HG02852 (cell line): Measurements from ENCODE around the gene PPT2.

Source experiments
- ATAC-seq: cut with Tn5 transposase; IDR thresholded peaks from one replicate; pipeline ENCODE4 v1.9.1; 2021; ENCODE audit warnings: mild to moderate bottlenecking, moderate library complexity; ENCODE audit not compliant: unreplicated experiment

The PPT2 gene

DNA sequence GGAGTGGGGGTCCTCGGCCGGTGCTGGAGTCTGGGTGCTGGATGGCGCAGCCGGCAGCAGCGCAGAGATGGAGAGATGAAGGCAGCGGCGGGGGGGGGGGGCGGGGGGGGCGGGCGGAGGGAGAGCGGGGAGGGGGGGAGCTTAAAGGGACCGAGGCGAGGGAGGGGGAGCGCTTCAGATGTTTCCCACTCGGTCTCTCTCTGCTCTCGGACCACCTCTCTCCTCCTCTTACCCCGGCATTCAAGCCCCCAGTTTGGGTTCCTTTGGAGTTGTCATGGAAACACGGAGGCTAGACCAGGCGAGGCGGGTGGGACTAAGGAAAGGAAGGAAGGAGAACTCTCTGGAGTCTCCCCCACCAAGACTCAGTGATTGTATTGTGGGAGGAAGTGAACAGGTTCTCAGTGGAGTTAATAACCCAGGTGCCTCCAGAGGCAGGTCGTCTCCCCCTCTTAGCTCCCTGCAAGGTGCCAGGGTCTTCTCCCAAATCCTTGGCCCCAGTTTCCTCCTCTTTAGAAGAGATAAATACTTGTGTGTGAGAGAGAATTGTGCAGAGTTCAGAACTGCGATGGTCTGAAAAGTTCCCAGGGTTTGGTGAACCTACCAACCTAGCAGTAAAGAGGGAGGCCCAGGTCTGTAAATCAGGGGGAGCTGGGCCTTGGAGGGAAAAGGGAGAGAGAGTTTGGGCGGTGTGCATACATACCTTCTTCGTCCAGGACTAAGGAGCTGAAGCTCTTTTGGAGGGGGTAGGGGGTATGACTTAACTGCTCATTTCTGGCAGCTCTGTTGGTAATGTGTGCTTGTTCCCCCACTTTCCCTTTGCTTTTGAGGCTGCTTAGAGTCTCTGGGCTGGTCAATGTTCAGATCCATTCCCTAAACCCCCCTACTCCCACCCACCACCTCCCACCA, 1.8 kb upstream of the PPT2 start, which contains the start of gene PRRT1:
Gene PRRT1, minus strand, starts transcription at position 77 of the 906 bp plus-strand sequence. CDS start 112 bp downstream, outside the sequence.
- ATAC-seq, result no peak

DNA sequence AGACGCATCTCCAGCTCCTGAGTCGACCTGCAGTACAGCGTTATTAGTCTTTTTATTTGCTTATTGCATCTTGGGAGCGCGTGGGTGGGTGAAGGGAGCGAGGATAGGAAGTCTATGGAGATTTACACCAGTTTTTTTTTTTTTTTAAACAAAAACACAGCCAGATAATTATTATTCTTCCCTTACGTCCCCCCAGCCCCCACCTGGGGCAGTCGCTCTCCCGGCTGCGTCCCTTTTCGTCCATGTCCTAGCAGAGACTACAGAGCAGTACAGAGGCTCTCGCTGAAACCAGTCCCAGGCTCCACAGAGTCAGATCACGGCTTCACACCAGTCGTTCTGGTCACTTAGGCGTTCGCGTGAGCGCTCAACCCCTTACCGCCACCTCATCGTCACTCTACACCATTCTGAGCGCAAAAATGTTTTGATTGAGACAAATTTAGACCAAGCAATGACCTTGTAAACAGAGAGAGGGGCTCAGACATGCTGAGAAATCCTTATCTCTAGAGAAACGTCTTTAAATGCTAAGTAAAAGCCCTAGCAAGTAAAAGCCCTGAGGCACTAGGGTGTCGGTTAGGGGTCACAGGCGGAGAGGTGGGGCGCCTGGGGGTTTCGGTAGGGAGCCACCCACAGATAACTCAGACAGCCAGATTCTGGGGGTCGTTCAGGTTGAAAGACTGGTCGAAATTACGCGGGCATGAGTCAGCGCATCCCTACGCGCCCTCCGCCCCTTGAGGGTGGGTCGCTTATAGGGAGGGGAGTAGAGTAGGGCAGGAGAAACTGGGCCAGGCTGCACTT, 975 bp upstream of the PPT2 start:
- ATAC-seq, result no peak

DNA sequence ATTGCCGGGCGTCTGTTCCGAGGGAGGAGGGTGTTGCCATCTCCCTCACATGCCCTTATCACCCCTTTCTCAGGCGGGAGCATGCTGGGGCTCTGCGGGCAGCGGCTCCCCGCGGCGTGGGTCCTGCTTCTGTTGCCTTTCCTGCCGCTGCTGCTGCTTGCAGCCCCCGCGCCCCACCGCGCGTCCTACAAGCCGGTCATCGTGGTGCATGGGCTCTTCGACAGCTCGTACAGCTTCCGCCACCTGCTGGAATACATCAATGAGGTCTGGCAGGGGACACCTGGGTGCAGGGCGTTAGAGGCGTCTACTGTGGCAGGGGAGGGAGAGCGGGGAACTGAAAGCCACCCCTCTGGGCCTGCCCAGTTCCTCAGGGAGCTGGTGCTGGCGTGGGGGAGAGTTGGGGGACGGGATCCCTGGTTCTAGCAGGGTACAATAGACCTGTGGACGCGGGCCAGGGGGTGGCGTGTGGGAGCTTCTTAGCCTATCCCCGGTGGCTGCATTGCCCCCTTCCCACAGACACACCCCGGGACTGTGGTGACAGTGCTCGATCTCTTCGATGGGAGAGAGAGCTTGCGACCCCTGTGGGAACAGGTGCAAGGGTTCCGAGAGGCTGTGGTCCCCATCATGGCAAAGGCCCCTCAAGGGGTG, 697 bp downstream of the PPT2 start:
- no peak for ATAC-seq

DNA sequence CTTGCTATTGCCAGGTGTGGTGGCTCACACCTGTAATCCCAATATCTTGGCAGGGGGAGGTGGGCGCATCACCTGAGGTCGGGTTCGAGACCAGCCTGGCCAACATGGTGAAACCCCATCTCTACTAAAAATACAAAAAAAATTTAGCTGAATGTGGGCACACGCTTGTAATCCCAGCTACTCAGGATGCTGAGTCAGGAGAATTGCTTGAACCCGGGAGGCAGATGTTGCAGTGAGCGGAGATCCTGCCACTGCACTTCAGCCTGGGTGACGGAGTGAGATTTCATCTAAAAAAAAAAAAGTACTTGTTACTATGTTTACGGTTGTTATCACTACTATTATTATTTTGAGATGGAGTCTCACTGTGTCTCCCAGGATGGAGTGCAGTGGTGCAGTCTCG, 3.0 kb downstream of the PPT2 start:
- ATAC-seq, result no peak

DNA sequence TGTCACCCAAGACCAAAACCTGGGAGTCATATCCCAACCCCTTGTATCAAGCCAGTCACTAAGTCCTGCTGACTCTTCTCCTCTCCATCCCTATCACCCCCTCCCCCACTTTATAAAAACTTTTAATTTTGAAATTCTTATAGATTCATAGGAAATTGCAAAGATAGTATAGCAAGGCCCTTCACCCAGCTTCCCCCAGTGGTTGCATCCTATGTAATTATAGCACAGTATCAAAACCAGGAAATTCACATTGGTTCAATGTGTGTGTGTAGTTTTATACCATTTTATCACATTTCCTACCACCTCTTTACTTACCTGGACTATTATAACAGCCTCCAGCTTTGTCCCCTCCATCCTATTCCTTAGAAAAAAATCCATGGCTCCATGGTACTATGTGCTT, 4.1 kb downstream of the PPT2 start:
- ATAC-seq, result no peak

DNA sequence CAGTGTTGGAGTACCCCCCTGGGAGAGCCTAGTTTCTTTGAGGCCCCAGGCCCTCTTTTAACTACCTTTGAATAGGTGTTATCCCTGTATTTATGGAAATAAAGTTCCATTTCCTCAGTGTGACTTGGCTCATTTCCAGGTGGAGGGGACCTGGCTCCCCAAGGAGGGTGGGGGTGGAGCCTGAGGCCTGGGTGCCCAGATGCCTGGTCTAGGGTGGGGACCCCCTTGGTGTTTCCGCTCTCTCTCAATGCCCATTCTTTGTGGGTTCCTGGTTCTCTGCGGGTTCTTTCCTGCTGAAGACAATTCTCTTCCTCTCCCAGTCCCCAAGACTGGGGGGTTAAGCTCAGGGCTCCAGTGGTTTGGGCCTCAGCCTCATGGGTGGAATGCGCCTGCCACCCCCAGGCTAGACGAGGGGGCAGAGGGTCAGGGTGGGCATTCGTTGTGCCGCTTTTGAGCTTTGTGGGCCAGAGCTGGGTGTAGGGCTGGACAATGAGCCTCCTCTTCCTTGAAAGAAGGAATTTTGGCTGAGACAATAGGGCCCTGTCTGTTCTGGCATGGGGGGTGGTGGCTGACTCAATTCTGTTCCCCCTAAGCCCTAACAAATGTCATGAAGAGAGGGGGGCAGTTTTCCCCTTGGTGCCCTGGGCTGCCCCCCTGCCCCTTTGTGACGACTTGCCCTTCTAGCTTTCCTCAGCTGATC, 9.8 kb downstream of the PPT2 start:
- no peak for ATAC-seq

DNA sequence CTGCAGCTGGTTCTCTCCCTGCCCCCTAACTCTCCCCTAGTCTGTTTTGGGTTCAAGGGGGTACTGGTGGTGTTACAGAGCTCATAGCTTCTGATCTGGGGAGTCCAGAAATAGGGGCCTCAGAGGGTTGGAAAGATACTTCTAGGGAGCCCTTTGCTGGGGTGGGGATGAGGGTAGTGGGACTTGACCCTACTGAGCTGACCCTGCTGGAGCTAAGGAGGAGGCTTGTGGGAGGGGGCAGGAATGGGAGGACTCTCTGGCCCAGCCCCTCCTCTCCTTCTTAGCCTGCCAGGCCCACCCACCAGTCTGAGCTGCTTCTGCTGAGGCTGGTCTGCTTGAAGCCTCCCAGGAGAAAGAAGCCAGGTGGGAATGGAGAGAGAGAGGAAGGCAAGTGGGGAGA, 10.4 kb downstream of the PPT2 start, which contains the start of gene EGFL8:
Gene EGFL8, plus strand, starts transcription at position 301 of the 400 bp plus-strand sequence. CDS start 1,571 bp downstream, outside the sequence.
- ATAC-seq, result no peak

DNA sequence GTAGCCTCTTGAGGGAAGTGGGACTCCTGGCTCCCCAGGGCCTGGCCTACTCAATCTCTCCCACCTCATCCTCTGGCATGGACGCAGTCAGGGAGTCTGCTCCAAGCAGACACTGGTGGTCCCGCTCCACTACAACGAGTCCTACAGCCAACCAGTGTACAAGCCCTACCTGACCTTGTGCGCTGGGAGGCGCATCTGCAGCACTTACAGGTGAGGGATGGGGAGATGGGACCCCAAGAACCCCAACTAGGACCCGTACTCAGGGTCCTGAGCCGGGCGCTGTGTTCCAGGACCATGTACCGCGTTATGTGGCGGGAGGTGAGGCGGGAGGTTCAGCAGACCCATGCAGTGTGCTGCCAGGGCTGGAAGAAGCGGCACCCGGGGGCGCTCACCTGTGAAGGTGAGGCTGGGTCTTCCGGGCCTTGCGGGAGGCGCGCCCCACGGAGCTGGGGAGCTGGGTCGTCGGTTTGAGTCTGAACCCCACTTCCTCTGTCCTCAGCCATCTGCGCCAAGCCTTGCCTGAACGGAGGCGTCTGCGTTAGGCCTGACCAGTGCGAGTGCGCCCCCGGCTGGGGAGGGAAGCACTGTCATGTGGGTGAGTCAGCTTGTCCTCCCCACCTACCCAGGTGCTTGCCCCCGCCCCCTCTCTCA, 12.6 kb downstream of the PPT2 start:
- ATAC-seq, result no peak

DNA sequence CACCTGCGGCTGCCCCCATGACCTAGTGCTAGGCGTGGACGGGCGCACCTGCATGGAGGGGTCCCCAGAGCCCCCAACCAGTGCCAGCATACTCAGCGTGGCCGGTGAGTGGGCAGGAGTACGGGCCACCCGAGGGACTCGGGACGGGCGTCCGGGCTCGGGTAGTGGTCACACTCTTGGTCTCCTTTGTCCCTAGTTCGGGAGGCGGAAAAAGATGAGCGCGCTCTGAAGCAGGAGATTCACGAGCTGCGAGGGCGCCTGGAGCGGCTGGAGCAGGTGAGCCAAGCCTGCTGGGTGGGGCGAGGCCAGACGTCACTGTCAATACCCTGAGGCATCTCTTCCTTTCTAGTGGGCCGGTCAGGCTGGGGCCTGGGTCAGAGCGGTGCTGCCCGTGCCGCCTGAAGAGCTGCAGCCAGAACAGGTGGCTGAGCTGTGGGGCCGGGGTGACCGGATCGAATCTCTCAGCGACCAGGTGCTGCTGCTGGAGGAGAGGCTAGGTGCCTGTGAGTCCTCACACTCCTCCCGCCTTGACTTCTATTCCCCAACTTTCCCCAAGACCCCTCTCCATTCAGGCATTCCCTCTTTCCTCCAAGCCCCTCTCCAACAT, 13.3 kb downstream of the PPT2 start:
- ATAC-seq, result no peak

DNA sequence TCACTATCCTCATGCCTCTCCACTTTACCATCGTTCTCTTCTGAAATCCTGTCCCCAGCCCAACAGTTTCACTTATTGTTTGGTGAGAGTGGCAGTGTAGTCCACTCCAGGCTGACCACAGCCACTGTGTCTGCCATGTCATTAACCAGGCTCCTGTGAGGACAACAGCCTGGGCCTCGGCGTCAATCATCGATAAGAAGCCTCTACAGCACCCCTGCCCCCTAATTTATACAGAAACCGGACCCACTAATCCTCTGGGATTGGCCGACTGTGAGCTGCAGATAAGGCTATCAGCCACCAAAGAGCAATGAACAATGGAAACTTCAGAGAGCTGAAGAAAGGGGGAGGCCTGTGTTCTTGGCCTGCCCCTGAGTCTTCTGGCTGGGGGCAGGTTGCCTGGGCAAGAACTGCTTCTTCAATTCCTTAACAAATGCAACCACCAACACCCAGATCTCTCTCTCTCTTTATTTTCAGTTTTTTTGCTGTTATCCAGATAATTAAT, 13.9 kb downstream of the PPT2 start:
- ATAC-seq, result no peak

DNA sequence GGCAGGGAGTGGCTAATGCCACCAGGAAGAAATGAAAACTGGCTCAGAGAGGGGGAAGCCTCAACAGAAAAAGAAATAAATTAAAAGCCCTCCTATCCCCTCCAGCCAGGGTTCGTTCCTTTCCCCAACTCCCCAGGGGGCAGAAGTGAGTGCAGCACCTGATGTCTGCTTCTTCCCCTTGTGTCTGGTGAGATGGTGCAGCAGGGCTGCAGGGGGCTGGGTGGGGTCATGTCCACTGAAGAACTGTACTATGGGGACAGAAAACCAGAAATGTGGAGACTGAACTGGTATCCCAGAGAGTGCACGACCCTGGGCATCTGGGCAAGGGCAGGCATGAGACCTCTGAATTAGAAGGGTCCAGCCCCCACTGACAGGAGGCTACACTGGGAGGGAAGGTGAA, 14.4 kb downstream of the PPT2 start:
- ATAC-seq, result no peak

DNA sequence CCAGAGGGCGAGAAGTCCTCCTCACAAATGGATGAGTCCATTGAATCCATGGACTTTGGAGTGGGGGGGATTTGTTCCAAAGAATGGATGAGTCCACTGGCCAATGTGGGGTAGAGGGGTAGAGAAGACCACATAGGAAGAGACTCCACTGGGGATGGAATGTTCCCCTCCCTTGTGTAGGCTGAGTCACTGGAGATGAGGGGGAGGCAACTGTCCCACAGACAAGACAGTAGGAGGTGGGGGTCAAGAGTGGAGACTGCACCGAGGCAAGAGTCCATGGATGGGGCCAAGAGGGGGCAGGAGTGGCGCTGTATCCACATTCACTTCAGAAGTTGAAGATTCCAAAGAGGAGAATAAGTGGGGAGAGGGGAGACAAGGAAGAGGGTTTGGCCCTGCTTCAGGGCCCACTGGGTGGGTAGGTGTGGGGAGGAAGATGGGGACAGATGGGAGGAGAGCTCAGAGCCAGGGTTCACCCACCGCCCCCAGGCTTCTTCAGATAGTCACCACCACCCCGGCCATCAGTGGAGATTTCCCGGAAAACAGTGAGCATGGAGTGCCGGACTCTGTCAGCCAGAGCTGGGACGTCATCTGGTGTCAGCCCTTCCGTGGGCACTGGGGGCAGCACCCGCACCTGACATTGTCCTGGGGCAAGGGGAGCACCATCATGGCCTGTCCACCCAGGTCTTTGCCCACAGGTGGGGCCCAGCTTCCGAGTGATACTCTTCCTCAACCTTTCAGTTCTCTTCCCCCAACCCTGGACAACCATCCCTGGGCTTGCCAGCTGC, 15.1 kb downstream of the PPT2 start:
- no peak for ATAC-seq

DNA sequence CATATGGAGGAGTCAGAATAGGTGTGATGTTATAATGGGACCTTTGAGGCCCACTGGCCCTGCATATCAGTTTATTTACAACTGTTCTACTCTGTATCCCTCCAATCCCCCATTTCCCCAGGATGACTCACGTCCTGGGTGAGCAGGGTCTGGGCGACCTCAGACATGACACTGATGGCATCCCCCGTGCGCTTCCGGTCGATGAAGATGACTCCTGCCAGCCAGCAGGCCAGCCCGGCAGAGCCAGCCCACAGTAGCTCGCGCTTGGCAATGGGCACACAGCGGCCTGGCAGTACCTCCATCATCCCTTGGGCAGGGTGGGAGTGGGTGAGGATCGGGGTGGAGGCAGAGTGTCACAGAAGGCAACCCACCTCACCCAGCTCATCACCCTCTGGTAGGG, 16.4 kb downstream of the PPT2 start:
- ATAC-seq, result no peak

DNA sequence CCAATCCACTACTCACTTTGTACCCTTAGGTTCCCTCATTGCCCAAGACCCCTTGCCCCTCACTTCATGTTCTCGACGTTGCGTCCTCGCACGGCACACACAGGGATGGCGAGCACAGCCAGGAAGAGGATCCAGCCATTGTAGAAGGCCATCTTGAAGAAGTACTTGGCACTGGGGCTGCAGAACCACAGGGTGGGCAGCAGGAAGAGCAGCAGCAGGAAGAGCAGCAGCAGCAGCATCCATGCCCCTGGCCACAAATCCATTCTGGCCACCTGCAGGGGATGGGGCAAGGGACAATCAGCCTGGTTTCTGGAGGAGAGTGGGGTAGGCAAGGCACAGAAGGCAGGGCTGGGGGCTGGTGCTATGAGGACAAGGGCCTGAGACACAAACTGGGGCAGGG, 17.3 kb downstream of the PPT2 start:
- ATAC-seq, result no peak

DNA sequence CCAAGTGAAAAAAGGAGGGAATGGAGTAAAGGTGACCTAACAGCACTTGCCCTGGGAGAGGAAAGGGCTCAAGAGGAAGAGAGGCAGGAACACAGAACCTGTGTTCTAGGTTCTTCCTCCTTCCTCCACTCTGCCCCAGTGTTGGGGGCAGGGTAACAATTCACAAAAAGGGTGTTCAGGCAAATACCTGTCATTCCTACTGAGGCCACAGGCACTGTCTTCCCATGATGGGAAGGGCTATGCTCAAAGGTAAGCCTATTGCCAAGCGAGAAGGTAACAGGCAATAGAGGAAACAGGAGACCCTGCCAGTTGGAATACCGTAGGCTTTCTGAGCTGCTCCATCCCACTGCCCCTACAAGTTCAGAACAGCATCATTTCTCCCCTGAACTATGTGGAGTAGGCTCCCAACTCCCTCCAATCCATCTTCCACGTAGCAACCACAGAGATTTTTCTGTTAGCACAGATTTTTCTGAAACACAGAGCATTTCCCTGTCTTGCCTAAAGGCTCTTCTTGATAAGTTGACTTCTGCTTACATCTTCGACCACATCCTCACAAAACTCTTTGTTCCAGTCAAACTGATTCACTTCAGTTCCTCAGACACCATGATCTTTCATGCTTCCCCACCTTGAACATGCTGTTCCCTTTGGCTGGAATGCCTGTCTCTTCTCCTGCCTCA, 19.2 kb downstream of the PPT2 start:
- ATAC-seq, result no peak

DNA sequence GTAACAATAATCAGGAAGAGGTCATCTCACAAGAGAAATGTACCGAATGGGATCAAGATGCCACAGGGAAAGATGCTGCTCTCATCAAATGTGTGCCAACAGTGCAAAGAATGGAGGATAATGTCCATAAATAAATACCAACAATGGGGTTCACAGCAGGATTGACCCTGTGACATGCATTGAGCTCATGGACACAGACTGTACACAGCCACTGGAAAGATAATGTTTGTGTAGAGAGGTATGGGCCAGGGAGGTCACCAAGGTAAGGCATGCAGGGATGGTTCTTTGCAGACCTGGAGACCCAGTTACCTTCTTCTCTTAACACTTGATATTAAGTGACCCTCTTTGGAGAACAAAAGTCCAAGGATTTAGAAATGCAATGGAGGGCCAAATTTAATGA, 20.5 kb downstream of the PPT2 start:
- ATAC-seq, result no peak

DNA sequence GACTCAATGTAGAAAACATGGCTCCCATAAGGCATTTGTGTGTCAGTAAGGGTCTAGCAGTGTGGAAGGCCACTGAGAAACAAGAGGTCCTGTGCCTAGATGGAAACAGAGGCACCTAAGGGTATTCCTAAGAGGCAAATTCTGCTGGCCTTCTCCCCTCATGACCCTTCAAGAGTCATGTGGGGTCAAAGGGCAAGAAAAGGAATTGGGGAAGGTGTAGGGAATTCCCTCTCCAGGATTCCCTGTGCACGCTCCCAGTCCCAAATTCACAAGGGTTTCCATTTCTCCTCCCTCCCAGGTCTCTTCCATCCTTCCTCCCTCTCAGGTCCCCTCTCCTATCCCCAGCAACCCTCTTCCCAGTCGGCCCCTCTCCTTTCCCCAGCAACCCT, 21.4 kb downstream of the PPT2 start:
- ATAC-seq, result no peak

DNA sequence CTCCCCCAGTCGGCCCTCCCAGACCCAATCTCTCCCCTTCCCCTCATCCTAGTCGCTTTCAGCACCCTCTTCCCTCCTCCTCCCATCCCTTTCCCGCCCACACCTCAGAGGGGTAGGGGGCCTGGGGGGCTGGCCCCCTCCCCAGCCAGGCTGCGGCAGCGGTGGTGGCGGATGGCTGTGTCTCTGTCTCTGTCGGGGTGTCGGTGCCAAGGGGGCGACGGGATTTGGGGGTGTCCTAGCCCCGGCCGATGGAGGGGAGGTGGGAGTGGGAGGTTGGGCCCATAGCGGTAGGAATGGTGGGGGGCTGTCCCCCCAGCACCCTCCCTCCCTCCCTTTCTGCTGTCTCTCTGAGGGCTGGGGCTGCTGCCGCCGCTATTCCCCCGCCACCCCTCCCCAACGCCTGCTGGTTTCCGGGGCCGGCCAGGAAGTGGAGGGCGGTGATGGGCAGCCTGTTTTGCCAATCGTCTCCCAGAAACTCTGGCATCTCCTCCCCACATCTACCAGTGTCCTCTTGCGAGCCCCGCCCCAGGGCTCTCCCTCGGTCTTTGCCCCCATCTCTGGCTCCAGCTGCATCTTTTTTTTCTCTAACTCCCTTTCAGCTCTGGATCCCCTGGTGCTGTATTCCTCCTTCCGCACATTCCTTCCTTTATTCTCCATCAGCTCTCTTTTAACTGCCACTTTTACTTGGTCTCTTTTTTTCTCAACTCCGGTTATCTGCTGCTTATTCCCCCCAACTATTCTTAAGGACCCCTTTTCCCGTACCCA, 22.0 kb downstream of the PPT2 start, which contains the start of gene AGPAT1:
Gene AGPAT1, minus strand, starts transcription at position 374 of the 765 bp plus-strand sequence. CDS start 4,588 bp downstream, outside the sequence.
- ATAC-seq, result peak; percentile 36
